Pancreas (tissue), 10 donors: ENCODE data around the gene FCN2. TPM values are rescaled to one million over a fixed set of nuclear protein-coding genes. Genes with fewer than 3 reads are reported as not detected.

Experiments used
- ATAC-seq, 4 donors: fragments of 200-7000 bp; cut with Tn5 transposase; one replicate each; pipeline versions ENCODE4 v1.8.0 to v1.9.1; 2020; ENCODE audit warnings: mild to moderate bottlenecking in 4 of 4, moderate library complexity in 4 of 4
- DNase-seq, 6 donors: peaks; one replicate each; pipeline ENCODE4 v3.0.0-alpha.2; 2020
- FAIRE-seq: peaks from 2 replicates; lab custom pipeline; 2012; peaks lifted over from hg19 to GRCh38; lab: Jason Lieb, UNC
- H3K27ac ChIP-seq, 4 donors: fragments of 200-600 bp; sonication (generic); 1 replicate in 3 of 4; 2 replicates in 1 of 4; pipeline versions ENCODE4 v1.5.0 to v1.8.0; 2020
- H3K27me3 ChIP-seq, 4 donors: fragments of 200-600 bp; one replicate each; pipeline ENCODE4 v1.8.0; 2021
- H3K36me3 ChIP-seq, 3 donors: fragments of 200-600 bp; sonication (generic) in 1 of 3; one replicate each; pipeline versions ENCODE4 v1.5.0 to v1.8.0; 2020 to 2021
- H3K4me1 ChIP-seq, 3 donors: fragments of 200-600 bp; one replicate each; pipeline ENCODE4 v1.8.0; 2021
- H3K4me3 ChIP-seq, 4 donors: fragments of 200-600 bp; sonication (generic) in 2 of 4; one replicate each; pipeline versions ENCODE4 v1.5.0 to v1.8.0; 2020 to 2021
- H3K9me3 ChIP-seq, 4 donors: fragments of 200-600 bp; one replicate each; pipeline ENCODE4 v1.8.0; 2021
- WGBS, 2 donors: extraction: QIAGEN DNeasy Blood & Tissue Kit; methylation state at CpG; one replicate each; pipeline ENCODE4 v1.1.7; 2013; 5-methylcytosine and 5-hydroxymethylcytosine counted together
- intact Hi-C, 3 donors: fragments of 100-400 bp; cut with DNase I; formaldehyde crosslinking; loops; one replicate each; pipeline versions ENCODE4 v1.11.1 to v1.14.2; 2022
- microRNA-seq, 2 donors: library from miRNA; unstranded; fragments of <30 nt; microRNA quantifications; one replicate each; pipeline versions ENCODE4 to v1.1.0, GENCODE V29; 2019 to 2020
- polyA plus RNA-seq, 2 donors: library from polyadenylated mRNA; stranded (reverse); fragments of 200-250 nt; gene quantifications; one replicate each; pipeline ENCODE4 v1.2.3, GENCODE V29; 2013
- total RNA-seq, 6 donors: library from RNA; stranded (reverse); fragmentation: NEBNext Ultra II Directional in 4 of 6; extraction: Animal tissue kit (Norgen Biotek cat#: 25700) in 4 of 6; gene quantifications; one replicate each; pipeline versions ENCODE4 v1.2.1 to v1.2.4, GENCODE V29; 2021 to 2023
- TF ChIP-seq, protein P1 (sequence below), 4 donors: fragments of 200-600 bp; sonication (generic) in 3 of 4; IDR thresholded peaks; one replicate each; pipeline versions ENCODE4 v1.5.0 to v1.8.0; 2021; ENCODE audit warnings: antibody characterized with exemption in 4 of 4
- donor health status: healthy with polysubstance abuse.
- donor health status: DM: no; HTN: no; CAD: no; lungs with moderate emphysema.
- donor health status: DM: no; HTN: no; CAD: no.
- donor health status: control.
- donor health status: control.
- donor health status: Bipolar disorder and iron deficiency.
- donor health status: DM: yes; HTN: yes; CAD: no.
- donor health status: DM: no; HTN: no; CAD: no.
- donor health status: DM: no; HTN: no; CAD: no.
- donor health status: DM: yes; HTN: yes; CAD: no.

Gene FCN2
- total and polyA plus RNA-seq, 8 donors = 0.16 to 0.84 (median 0.38) TPM; not detected in 3

DNA sequence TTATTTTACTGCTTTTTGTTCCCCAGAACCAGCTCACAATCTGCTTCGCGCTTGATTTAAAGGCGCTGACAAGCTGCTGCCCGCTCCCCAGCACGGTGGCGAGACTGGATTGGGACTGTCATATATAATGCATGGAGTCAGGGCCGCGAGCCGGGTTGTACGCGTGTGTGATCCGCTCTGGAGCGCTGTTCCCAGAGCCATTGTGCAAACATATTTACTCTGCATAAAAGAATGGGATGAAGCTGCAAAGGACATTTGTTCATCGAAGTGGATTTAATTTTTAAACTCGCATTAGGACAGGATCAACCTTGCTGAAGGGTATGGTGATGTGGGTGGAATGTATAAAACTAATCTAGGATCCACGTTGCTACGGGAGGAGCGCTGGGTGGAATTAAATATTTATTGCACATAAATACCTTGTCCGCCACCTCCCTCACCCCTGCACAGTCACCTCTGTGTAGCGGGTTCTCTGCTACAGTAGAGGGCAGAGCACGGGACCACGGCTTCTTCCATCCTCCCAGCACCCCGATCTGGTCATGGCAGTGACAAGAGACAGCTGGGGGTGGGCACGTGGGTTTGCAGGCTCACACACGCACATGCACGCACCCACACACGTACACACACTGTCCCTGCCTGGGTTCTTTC lies 55.2 kb downstream of the FCN2 start:
- DNase-seq (peak in 1 of 6 donors; percentile 32), FAIRE-seq (no peak), ATAC-seq (no peak)
- H3K4me3 ChIP-seq = no peak overlapping the region
- no peak overlapping the region for H3K27ac ChIP-seq
- H3K9me3 ChIP-seq = no peaks in the 10 kb centered on the region
- 73 to 79% methylated on average over 27 of the region's 27 CpGs for WGBS, 2 donors
- TF ChIP-seq, protein P1, sequence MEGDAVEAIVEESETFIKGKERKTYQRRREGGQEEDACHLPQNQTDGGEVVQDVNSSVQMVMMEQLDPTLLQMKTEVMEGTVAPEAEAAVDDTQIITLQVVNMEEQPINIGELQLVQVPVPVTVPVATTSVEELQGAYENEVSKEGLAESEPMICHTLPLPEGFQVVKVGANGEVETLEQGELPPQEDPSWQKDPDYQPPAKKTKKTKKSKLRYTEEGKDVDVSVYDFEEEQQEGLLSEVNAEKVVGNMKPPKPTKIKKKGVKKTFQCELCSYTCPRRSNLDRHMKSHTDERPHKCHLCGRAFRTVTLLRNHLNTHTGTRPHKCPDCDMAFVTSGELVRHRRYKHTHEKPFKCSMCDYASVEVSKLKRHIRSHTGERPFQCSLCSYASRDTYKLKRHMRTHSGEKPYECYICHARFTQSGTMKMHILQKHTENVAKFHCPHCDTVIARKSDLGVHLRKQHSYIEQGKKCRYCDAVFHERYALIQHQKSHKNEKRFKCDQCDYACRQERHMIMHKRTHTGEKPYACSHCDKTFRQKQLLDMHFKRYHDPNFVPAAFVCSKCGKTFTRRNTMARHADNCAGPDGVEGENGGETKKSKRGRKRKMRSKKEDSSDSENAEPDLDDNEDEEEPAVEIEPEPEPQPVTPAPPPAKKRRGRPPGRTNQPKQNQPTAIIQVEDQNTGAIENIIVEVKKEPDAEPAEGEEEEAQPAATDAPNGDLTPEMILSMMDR (IDR thresholded peaks at IDR 0.05) = no peak
- no peaks in the 10 kb centered on the region for H3K36me3 ChIP-seq
- peaks cover 0 to 5% (median 0%) of the 10 kb centered on the region in 4 donors for H3K27me3 ChIP-seq
- H3K4me1 ChIP-seq = no peaks in the 10 kb centered on the region
- intact Hi-C loops = no loop called here

DNA sequence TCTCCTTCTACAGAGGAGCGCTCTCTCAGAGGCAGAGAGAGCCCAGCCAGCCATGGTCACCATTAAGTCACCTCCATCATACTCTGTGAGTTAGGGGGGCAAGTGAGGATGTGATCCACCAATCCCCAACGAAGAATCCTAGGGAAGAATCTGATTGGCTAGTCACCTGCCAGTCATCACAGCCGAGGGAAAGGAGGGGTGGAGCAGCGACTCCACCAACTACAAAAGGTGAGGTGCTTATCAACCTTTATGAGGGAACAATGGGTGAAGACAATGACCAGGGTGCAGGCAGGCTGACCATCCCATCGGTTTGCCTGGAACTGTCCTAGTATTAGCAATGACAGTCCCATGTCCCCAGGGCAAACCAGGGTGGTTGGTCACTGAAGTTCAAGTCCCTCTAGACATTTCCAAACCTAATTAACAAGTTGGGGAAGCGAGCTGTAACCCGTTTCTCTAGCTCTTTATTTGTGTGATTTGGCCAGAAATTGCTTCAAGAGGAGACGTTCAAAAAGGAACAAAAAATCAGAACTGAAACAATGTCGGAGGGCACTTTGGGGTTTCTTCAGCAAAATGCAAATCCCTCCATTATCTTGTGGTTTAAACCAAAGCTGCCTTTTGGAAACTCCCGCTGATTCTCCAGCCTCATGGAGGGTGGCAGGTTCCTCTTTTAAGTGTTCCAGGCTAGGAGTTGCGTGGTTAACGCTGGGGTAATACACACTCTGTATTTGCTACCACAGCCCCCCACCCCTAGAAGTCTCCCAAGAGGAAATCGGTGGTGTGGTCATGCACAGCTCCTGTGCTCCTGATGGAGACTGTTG lies 55.9 kb downstream of the FCN2 start:
- intact Hi-C loops = no loop called here
- FAIRE-seq (no peak), DNase-seq (no peak), ATAC-seq (peak in 2 of 4 donors; percentile 30 to 71)
- Histone ChIP-seq H3K9me3 (no peaks in the 10 kb centered on the region), H3K36me3 (no peaks in the 10 kb centered on the region), H3K4me1 (no peaks in the 10 kb centered on the region), H3K27me3 (peaks cover 0 to 5% (median 0%) of the 10 kb centered on the region in 4 donors), H3K27ac (no peak overlapping the region), H3K4me3 (no peak overlapping the region)
- 69 to 78% methylated on average over 13 of the region's 13 CpGs for WGBS, 2 donors
- TF ChIP-seq, protein P1 (IDR thresholded peaks at IDR 0.05) = no peak

Small RNA genes within 50 kb of the gene (microRNA-seq; reads per million reads assigned to microRNA genes)
- 0 reads per million in 2 donors for gene MIR3689A
- gene MIR3689B = 0 reads per million in 2 donors
- 0 reads per million in 2 donors for gene MIR3689C
- gene MIR3689D1 = 0 reads per million in 2 donors
- gene MIR3689D2 = 0 reads per million in 2 donors
- 0 reads per million in 2 donors for gene MIR3689E
- 0 reads per million in 2 donors for gene MIR3689F

Other genes starting within 250 kb of the FCN2 start
- 10 to 100 TPM in 2 of 6 donors, 1 to 10 TPM in 4; 1.2 to 62.8 (median 4.6) TPM for gene COL5A1, start 239.0 kb upstream of the FCN2 start, total RNA-seq
- gene COL5A1, start 239.0 kb upstream of the FCN2 start, polyA plus RNA-seq = 1 to 10 TPM; 2.6 to 4.1 TPM
- gene FCN1, start 37.1 kb downstream of the FCN2 start, total RNA-seq = 1 to 10 TPM in 3 of 6 donors, under 1 TPM in 3; 0.32 to 6.2 (median 1.0) TPM
- 1 to 10 TPM in 1 of 2 donors, under 1 TPM in 1; 0.54 to 1.0 TPM for gene FCN1, start 37.1 kb downstream of the FCN2 start, polyA plus RNA-seq
- gene OLFM1, start 206.9 kb downstream of the FCN2 start, total RNA-seq = 10 to 100 TPM in 1 of 6 donors, 1 to 10 TPM in 5; 5.9 to 10.4 (median 7.1) TPM
- 10 to 100 TPM in 1 of 2 donors, 1 to 10 TPM in 1; 7.8 to 14.1 TPM for gene OLFM1, start 206.9 kb downstream of the FCN2 start, polyA plus RNA-seq